H9 (cell line): ENCODE data around the gene NANOS1. TPM values are rescaled to one million over a fixed set of nuclear protein-coding genes. Genes with fewer than 3 reads are reported as not detected.

Source experiments
- DNase-seq: peaks from one replicate; pipeline ENCODE4 v3.0.0-alpha.2; 2017
- H2AFZ ChIP-seq: one replicate; pipeline ENCODE4 v1.6.1; 2013; ENCODE audit warnings: mild to moderate bottlenecking, low read length, control low read depth, moderate library complexity
- H2AK5ac ChIP-seq: 2 replicates; pipeline ENCODE4 v1.6.1; 2013; ENCODE audit warnings: low read length, control low read depth, mixed read lengths; ENCODE audit not compliant: insufficient read length
- H2BK120ac ChIP-seq: one replicate; pipeline ENCODE4 v1.6.1; 2013; ENCODE audit warnings: low read depth, mild to moderate bottlenecking, low read length, control low read depth, inconsistent platforms; ENCODE audit not compliant: poor library complexity, severe bottlenecking
- H2BK12ac ChIP-seq: 2 replicates; pipeline ENCODE4 v1.6.1; 2013; ENCODE audit warnings: low read length, control low read depth, mixed read lengths, low read depth; ENCODE audit not compliant: insufficient read length
- H2BK15ac ChIP-seq: 2 replicates; pipeline ENCODE4 v1.6.1; 2013; ENCODE audit warnings: low read depth, low read length, control low read depth
- H2BK20ac ChIP-seq: one replicate; pipeline ENCODE4 v1.6.1; 2013; ENCODE audit warnings: low read depth, mild to moderate bottlenecking, low read length, control low read depth, inconsistent platforms; ENCODE audit not compliant: poor library complexity, severe bottlenecking
- H2BK5ac ChIP-seq: 2 replicates; pipeline ENCODE4 v1.6.1; 2013; ENCODE audit warnings: low read length, control low read depth, mixed read lengths; ENCODE audit not compliant: insufficient read length
- H3K14ac ChIP-seq: 2 replicates; pipeline ENCODE4 v1.6.1; 2013; ENCODE audit warnings: low read length, control low read depth; ENCODE audit not compliant: insufficient read depth
- H3K18ac ChIP-seq: 2 replicates; pipeline ENCODE4 v1.6.1; 2013; ENCODE audit warnings: low read depth, mild to moderate bottlenecking, mixed read lengths, low read length, control low read depth; ENCODE audit not compliant: insufficient read length
- H3K23ac ChIP-seq: 2 replicates; pipeline ENCODE4 v1.6.1; 2013; ENCODE audit warnings: low read length, control low read depth, mixed read lengths, low read depth; ENCODE audit not compliant: insufficient read length
- H3K23me2 ChIP-seq: 2 replicates; pipeline ENCODE4 v1.6.1; 2013; ENCODE audit warnings: low read depth, mild to moderate bottlenecking, mixed read lengths, low read length, control low read depth; ENCODE audit not compliant: insufficient read length, poor library complexity, severe bottlenecking
- H3K27ac ChIP-seq: 2 replicates; pipeline ENCODE4 v1.5.1; 2013; ENCODE audit warnings: low read length, control low read depth, mixed read lengths, low read depth; ENCODE audit not compliant: insufficient read length
- H3K27me3 ChIP-seq: 2 replicates; pipeline ENCODE4 v1.6.1; 2013; ENCODE audit warnings: low read length, control low read depth, inconsistent platforms; ENCODE audit not compliant: insufficient read depth
- H3K4ac ChIP-seq: 2 replicates; pipeline ENCODE4 v1.6.1; 2013; ENCODE audit warnings: low read depth, mild to moderate bottlenecking, control low read depth, inconsistent platforms, low read length, moderate library complexity
- H3K4me1 ChIP-seq: 2 replicates; pipeline ENCODE4 v1.6.1; 2013; ENCODE audit warnings: low read length, control low read depth, inconsistent platforms; ENCODE audit not compliant: insufficient read depth
- H3K4me2 ChIP-seq: 2 replicates; pipeline ENCODE4 v1.6.1; 2013; ENCODE audit warnings: low read length, control low read depth, mixed read lengths; ENCODE audit not compliant: insufficient read length, insufficient read depth
- H3K56ac ChIP-seq: 2 replicates; pipeline ENCODE4 v1.6.1; 2013; ENCODE audit warnings: low read depth, mild to moderate bottlenecking, mixed read lengths, low read length, control low read depth; ENCODE audit not compliant: insufficient read length
- H3K79me1 ChIP-seq: 2 replicates; pipeline ENCODE4 v1.6.1; 2013; ENCODE audit warnings: low read depth, mild to moderate bottlenecking, moderate library complexity, low read length, control low read depth, inconsistent platforms; ENCODE audit not compliant: insufficient read depth, poor library complexity, severe bottlenecking
- H3K79me2 ChIP-seq: 2 replicates; pipeline ENCODE4 v1.6.1; 2013; ENCODE audit warnings: low read length, control low read depth, inconsistent platforms; ENCODE audit not compliant: insufficient read depth
- H3K9ac ChIP-seq: 2 replicates; pipeline ENCODE4 v1.6.1; 2013; ENCODE audit warnings: low read length, control low read depth, mixed read lengths; ENCODE audit not compliant: insufficient read length; ENCODE audit errors: extremely low read depth
- H3K9me3 ChIP-seq: one replicate; pipeline ENCODE4 v1.6.1; 2013; ENCODE audit warnings: low read depth, low read length, inconsistent platforms; ENCODE audit not compliant: control insufficient read depth
- H3T11ph ChIP-seq: one replicate; pipeline ENCODE4 v1.6.1; 2013; ENCODE audit warnings: mild to moderate bottlenecking, low read length, control low read depth, inconsistent platforms
- H4K20me1 ChIP-seq: one replicate; pipeline ENCODE4 v1.6.1; 2013; ENCODE audit not compliant: control insufficient read depth, insufficient read length, insufficient read depth
- H4K5ac ChIP-seq: 2 replicates; pipeline ENCODE4 v1.6.1; 2013; ENCODE audit warnings: low read depth, mild to moderate bottlenecking, mixed read lengths, low read length, control low read depth; ENCODE audit not compliant: insufficient read length
- H4K8ac ChIP-seq: replicated peaks from 2 replicates; pipeline ENCODE4 v1.6.1; 2013; ENCODE audit warnings: low read length, control low read depth, mixed read lengths, low read depth; ENCODE audit not compliant: insufficient read length
- H4K91ac ChIP-seq: 2 replicates; pipeline ENCODE4 v1.6.1; 2013; ENCODE audit warnings: low read depth, mild to moderate bottlenecking, moderate library complexity, mixed read lengths, low read length, control low read depth; ENCODE audit not compliant: insufficient read length
- H3K27ac Mint-ChIP-seq, 3 experiments: 2 replicates in 2 of 3; 3 replicates in 1 of 3; pipeline ENCODE4 v1.8.0; 2020 to 2021; ENCODE audit warnings: mixed read lengths in 3 of 3, mild to moderate bottlenecking in 1 of 3, moderate library complexity in 1 of 3
- H3K27me3 Mint-ChIP-seq: 2 replicates; pipeline ENCODE4 v1.8.0; 2021; ENCODE audit warnings: low read depth, mild to moderate bottlenecking, moderate library complexity, mixed read lengths
- H3K36me3 Mint-ChIP-seq, 3 experiments: 2 replicates in 2 of 3; 3 replicates in 1 of 3; pipeline ENCODE4 v1.8.0; 2020 to 2021; ENCODE audit warnings: low read depth in 3 of 3, mixed read lengths in 3 of 3; ENCODE audit not compliant: insufficient read depth in 1 of 3
- H3K4me1 Mint-ChIP-seq, 2 experiments: 2 replicates each; pipeline ENCODE4 v1.8.0; 2020; ENCODE audit warnings: mixed read lengths in 2 of 2
- H3K4me3 Mint-ChIP-seq, 2 experiments: 2 replicates in 1 of 2; 3 replicates in 1 of 2; pipeline ENCODE4 v1.8.0; 2020 to 2021; ENCODE audit warnings: mild to moderate bottlenecking in 2 of 2, mixed read lengths in 2 of 2, moderate library complexity in 1 of 2
- H3K9me3 Mint-ChIP-seq, 2 experiments: 2 replicates in 1 of 2; 3 replicates in 1 of 2; pipeline ENCODE4 v1.8.0; 2020; ENCODE audit warnings: mild to moderate bottlenecking in 2 of 2, mixed read lengths in 2 of 2, moderate library complexity in 1 of 2
- WGBS: extraction: QIAGEN DNeasy Blood & Tissue Kit; methylation state at CpG from one replicate; pipeline ENCODE4 v1.1.7; 2013; ENCODE audit warnings: missing lambda C conversion rate, low lambda C conversion rate, mixed read lengths; ENCODE audit not compliant: insufficient read length; ENCODE audit errors: extremely low coverage; 5-methylcytosine and 5-hydroxymethylcytosine counted together
- total RNA-seq: library from RNA; stranded (reverse); gene quantifications from 2 replicates; pipeline ENCODE4 v1.2.1, GENCODE V29; 2021
- TF ChIP-seq, protein P1 (sequence below): fragments of 200-600 bp; sonication (generic); conservative IDR thresholded peaks from 3 replicates; pipeline ENCODE4 v1.8.0; 2021; ENCODE audit warnings: antibody characterized with exemption, mild to moderate bottlenecking

NANOS1 gene
- total RNA-seq, 1 experiment from 2014 or later = 4.5 TPM

DNA sequence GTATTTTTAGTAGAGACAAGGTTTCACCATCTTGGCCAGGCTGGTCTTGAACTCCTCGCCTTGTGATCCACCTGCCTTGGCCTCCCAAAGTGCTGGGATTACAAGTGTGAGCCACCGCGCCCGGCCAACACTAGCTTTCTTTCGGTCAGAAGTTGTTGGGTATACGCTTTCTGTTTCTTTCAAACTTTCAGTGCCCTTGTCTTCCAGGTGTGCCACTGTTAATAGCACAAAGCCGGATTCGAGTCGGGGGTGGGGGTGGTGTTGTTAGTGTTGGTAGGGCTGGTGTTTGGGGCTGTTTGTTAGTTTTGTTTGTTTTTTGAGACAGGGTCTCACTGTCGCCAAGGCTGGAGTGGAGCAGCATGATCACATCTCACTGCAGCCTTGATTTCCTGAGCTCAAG, 33.8 kb upstream of the NANOS1 start:
- H3K4me2 ChIP-seq = no peak overlapping the region
- H3T11ph ChIP-seq = no peak overlapping the region
- H3K23me2 ChIP-seq = no peaks in the 10 kb centered on the region
- H3K9me3 ChIP-seq = no peaks in the 10 kb centered on the region
- WGBS = no CpG with 5 or more reads among the region's 10 CpGs
- no peak overlapping the region for H4K5ac ChIP-seq
- no peak overlapping the region for H2BK20ac ChIP-seq
- no peak overlapping the region for H3K27ac Mint-ChIP-seq
- H3K4me3 Mint-ChIP-seq = no peak overlapping the region
- H3K27me3 Mint-ChIP-seq = peaks cover 8% of the 10 kb centered on the region; the same call in 1 of the 2 replicates
- H3K9ac ChIP-seq = no peak overlapping the region
- H3K4me1 ChIP-seq = no peaks in the 10 kb centered on the region
- H3K23ac ChIP-seq = no peak overlapping the region
- no peak overlapping the region for H3K18ac ChIP-seq
- H3K36me3 Mint-ChIP-seq = no peaks in the 10 kb centered on the region; a peak in 1 of 7 replicates
- H3K56ac ChIP-seq = no peak overlapping the region
- H4K91ac ChIP-seq = no peak overlapping the region
- no peak overlapping the region for H2BK12ac ChIP-seq
- no peak overlapping the region for H2BK120ac ChIP-seq
- H2BK5ac ChIP-seq = no peak overlapping the region
- H3K9me3 Mint-ChIP-seq = peaks cover 0 to 2% of the 10 kb centered on the region in 2 experiments; a peak in 3 of 5 replicates
- H3K14ac ChIP-seq = no peak overlapping the region
- no peaks in the 10 kb centered on the region for H3K27me3 ChIP-seq
- H4K8ac ChIP-seq = no peak overlapping the region
- TF ChIP-seq, protein P1, sequence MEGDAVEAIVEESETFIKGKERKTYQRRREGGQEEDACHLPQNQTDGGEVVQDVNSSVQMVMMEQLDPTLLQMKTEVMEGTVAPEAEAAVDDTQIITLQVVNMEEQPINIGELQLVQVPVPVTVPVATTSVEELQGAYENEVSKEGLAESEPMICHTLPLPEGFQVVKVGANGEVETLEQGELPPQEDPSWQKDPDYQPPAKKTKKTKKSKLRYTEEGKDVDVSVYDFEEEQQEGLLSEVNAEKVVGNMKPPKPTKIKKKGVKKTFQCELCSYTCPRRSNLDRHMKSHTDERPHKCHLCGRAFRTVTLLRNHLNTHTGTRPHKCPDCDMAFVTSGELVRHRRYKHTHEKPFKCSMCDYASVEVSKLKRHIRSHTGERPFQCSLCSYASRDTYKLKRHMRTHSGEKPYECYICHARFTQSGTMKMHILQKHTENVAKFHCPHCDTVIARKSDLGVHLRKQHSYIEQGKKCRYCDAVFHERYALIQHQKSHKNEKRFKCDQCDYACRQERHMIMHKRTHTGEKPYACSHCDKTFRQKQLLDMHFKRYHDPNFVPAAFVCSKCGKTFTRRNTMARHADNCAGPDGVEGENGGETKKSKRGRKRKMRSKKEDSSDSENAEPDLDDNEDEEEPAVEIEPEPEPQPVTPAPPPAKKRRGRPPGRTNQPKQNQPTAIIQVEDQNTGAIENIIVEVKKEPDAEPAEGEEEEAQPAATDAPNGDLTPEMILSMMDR = no peak
- no peaks in the 10 kb centered on the region for H3K79me2 ChIP-seq
- H3K79me1 ChIP-seq = no peaks in the 10 kb centered on the region
- H3K4me1 Mint-ChIP-seq = peaks cover 8 to 9% of the 10 kb centered on the region in 2 experiments
- no peak for DNase-seq
- no peak overlapping the region for H2AFZ ChIP-seq
- no peaks in the 10 kb centered on the region for H4K20me1 ChIP-seq
- H2BK15ac ChIP-seq = no peak overlapping the region
- no peak overlapping the region for H2AK5ac ChIP-seq
- no peak overlapping the region for H3K4ac ChIP-seq
- no peak overlapping the region for H3K27ac ChIP-seq
